Urinary bladder (tissue), 4 donors: Measurements from ENCODE around the gene GTF2A2. TPM values are rescaled to one million over a fixed set of nuclear protein-coding genes. Genes with fewer than 3 reads are reported as not detected.
"Not testable (repeated sequence)": the region's sequence is repeated elsewhere in the genome, so short reads cannot be mapped to it uniquely, and the experiment has no call there.

Source experiments
- DNase-seq: peaks from one replicate; pipeline ENCODE4 v3.0.0-alpha.2; 2015; ENCODE audit errors: extremely low spot score
- H3K27ac ChIP-seq: one replicate; pipeline ENCODE4 v1.5.1; 2013; ENCODE audit warnings: low read depth, mild to moderate bottlenecking, moderate library complexity
- H3K36me3 ChIP-seq: one replicate; pipeline ENCODE4 v1.6.1; 2013; ENCODE audit warnings: mild to moderate bottlenecking, moderate library complexity; ENCODE audit not compliant: insufficient read depth
- H3K4me1 ChIP-seq: one replicate; pipeline ENCODE4 v1.6.1; 2013; ENCODE audit warnings: mild to moderate bottlenecking, moderate library complexity; ENCODE audit not compliant: insufficient read depth
- H3K4me3 ChIP-seq: one replicate; pipeline ENCODE4 v1.5.1; 2013; ENCODE audit warnings: low read depth, low read length
- WGBS: extraction: QIAGEN DNeasy Blood & Tissue Kit; methylation state at CpG from one replicate; pipeline ENCODE4 v1.1.7; 2013; 5-methylcytosine and 5-hydroxymethylcytosine counted together
- polyA plus RNA-seq: library from polyadenylated mRNA; stranded (reverse); fragments of 200-250 nt; gene quantifications from one replicate; pipeline ENCODE4 v1.2.3, GENCODE V29; 2013
- total RNA-seq: library from RNA; depleted of rRNA; stranded (reverse); fragments of >200 nt; gene quantifications from one replicate; pipeline ENCODE4 v1.2.3, GENCODE V29; 2014
- donor health status: healthy with polysubstance abuse.
- donor health status: healthy.

The GTF2A2 gene, protein sequence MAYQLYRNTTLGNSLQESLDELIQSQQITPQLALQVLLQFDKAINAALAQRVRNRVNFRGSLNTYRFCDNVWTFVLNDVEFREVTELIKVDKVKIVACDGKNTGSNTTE
- total RNA-seq, result 37.9 TPM
- polyA plus RNA-seq, result 76.9 TPM

GRCh38 chr15:59656897-59657634, at the start of gene GTF2A2:
GTF2A2 (minus strand) TSS chr15:59657515; CDS start chr15:59652277, 5,238 bp downstream.
- Histone ChIP-seq H3K4me1 (no peaks in the 10 kb centered on the region), H3K4me3 (peak within 1 kb of the TSS; percentile 94), H3K36me3 (no peaks in the 10 kb centered on the region), H3K27ac (peak within 1 kb of the TSS; percentile 84)
- DNase-seq, result peak; percentile 89
- WGBS, result under 1% methylated on average over 59 of the region's 59 CpGs

DNA sequence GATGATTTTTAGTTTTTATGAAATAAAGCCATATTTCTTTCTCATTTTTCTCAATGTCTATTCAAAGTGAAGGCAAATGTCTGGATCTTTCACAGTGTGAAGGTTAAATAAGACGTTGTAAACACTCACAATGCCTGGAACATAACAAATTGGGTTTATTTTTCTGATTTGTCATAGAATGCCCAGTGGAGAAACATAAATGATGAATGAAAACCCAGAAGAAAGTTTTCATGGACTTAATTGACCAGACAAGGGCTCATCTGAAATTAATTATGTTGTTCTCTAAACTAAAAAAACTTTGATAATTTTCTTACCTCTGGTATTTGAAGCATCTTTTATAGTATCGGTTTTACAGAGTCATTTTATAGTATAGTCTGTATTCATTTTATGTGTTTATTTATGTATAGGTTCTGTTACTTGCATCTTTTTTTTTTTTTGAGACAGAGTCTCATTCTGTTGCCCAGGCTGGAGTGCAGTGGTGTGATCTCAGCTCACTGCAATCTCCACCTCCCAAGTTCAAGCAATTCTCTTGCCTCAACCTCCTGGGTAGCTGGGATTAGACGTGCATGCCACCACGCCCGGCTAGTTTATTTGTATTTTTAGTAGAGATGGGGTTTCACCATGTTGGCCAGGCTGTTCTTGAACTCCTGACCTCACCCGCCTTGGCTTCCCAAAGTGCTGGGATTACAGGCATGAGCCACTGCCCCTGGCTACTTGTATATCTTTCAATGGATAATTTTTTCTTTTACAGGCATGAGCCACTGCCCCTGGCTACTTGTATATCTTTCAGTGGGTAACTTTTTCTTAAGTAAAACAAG, 46.9 kb upstream of the GTF2A2 start:
- no peak overlapping the region for H3K27ac ChIP-seq
- WGBS, result 49% methylated on average over 6 of the region's 6 CpGs
- H3K4me1 ChIP-seq, result no peaks in the 10 kb centered on the region
- no peak overlapping the region for H3K4me3 ChIP-seq
- DNase-seq, result no peak
- H3K36me3 ChIP-seq, result no peaks in the 10 kb centered on the region

DNA sequence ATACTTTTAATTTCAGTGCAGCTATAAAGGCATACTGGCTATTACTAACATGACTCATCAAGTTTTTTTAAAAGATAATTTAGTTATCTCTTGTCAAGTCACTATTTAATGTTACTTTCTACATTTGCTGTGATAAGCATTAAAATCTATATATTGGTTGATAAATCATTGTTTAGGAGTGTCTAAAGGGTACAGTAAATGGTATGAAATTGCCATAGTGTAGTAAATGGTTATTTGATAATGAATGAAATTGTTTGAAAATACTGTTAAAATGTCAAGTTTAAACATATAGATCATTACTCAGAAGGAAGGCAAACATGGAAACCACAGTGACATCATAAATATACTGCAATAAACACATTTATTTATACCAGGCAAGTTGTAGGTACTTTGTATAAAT, 45.0 kb upstream of the GTF2A2 start:
- Histone ChIP-seq H3K4me3 (no peak overlapping the region), H3K36me3 (no peaks in the 10 kb centered on the region), H3K4me1 (no peaks in the 10 kb centered on the region), H3K27ac (no peak overlapping the region)
- no peak for DNase-seq

- WGBS, result 41% methylated on average over 4 of the region's 4 CpGs
- DNase-seq, result no peak
- no peaks in the 10 kb centered on the region for H3K4me1 ChIP-seq
- H3K27ac ChIP-seq, result no peak overlapping the region
- H3K36me3 ChIP-seq, result no peaks in the 10 kb centered on the region
- H3K4me3 ChIP-seq, result no peak overlapping the region
Observed at GRCh38 chr15:59701880-59702279, 44.6 kb upstream of the GTF2A2 start.

DNA sequence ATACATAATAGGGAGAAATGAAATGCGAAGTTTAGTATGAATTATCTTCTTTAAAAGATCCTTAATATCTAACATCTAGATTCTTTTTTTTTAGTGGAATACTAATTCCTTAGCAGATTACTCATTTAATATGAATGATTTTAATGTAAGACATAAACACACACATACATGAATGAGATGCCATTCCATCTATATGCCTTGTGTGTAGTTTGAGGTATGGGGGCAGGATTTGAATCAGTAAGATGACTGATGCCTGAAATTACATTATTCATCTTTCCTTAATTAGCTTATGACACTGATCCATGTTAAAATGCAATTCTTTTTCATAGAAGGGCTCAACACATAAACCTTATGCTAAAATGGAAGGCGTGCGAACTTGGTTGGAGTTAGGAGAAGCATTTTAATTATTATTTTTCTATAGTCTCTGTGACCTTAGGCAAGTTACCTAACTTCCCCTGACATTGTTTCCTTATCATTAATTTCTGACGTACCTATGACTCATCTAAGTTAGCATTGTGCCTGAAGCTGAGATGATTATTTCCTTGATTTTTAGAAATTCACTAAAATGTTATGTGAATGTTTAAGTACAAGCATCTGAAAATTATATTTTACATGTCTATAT, 42.6 kb upstream of the GTF2A2 start:
- no peaks in the 10 kb centered on the region for H3K36me3 ChIP-seq
- no peak overlapping the region for H3K4me3 ChIP-seq
- H3K27ac ChIP-seq, result no peak overlapping the region
- WGBS, result 82% methylated on average over 4 of the region's 4 CpGs
- DNase-seq, result no peak
- no peaks in the 10 kb centered on the region for H3K4me1 ChIP-seq

- not testable (repeated sequence) for DNase-seq, H3K36me3 ChIP-seq, H3K27ac ChIP-seq, H3K4me1 ChIP-seq, H3K4me3 ChIP-seq
- WGBS, result 83% methylated on average over 4 of the region's 4 CpGs
Observed at GRCh38 chr15:59698065-59698464, 40.8 kb upstream of the GTF2A2 start.

DNA sequence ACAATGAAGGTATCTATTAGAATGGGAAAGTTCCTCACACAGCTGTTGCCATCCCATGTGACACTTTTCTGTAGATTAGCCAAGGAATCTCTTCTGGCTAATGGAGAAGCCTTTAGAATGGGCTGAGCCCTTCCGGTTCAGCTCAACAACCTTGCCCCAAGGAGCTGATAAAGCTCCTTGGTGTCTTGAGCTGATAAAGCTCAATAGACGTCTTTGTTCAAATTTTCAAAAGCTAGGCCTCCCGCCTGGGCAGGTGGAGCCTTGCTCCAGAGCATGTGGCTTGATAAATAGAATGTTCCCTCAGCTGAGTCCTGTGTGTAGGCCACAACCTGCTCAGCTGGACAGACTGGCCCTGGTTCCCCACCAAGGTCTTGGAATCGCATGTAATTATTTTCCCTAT, 39.0 kb upstream of the GTF2A2 start:
- H3K4me1 ChIP-seq, result no peaks in the 10 kb centered on the region
- no peak overlapping the region for H3K27ac ChIP-seq
- DNase-seq, result no peak
- H3K36me3 ChIP-seq, result no peaks in the 10 kb centered on the region
- no peak overlapping the region for H3K4me3 ChIP-seq
- WGBS, result 77% methylated on average over 4 of the region's 4 CpGs

DNA sequence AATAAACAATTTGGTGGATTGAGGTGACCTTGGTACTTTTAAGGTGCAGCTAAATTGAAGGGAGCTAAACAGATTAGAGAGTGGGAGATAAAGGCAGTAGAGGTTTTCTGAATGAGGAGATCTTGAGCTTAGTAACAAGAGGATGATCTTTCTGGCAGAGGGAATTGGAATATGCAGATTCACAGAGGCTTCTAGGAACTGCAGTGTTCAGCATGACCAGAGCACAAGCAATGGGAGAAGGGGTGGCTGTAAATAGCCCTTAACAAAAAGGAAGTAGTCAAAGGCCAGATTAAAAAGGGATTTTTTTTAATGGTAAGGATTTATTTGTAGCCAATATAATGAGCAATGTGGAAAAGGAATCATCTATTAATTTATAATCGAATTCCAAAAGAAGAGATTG, 37.5 kb upstream of the GTF2A2 start:
- WGBS, result 88% methylated on average over 1 of the region's 1 CpG
- Histone ChIP-seq H3K4me1 (no peaks in the 10 kb centered on the region), H3K4me3 (no peak overlapping the region), H3K27ac (no peak overlapping the region), H3K36me3 (no peaks in the 10 kb centered on the region)
- DNase-seq, result no peak

DNA sequence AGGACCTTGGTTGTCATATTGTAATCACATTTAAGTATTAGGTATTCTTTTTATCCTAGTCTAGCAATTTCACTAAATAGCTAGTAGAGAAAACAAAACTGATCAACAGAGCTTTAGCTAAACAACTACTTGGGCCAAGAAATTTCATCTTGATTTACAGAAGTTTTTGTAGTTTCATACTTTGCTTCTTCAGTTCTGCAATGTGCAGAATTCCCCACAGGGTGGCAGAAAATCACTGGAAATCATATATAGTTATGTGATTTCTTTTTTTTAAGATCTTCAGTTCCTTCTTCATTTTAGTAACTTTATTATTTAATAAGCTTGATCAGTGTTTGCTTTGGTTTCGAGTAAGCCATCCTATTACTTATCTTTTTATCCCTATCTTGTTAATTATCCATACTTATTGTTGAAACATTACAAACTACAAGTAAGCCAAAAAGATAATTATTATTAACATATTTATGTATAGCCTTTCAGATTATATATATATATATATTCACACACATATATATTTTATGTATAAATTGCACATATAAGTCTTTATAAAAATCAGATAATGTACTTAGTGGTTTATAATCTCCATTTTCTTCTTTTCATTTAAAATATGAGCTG, 34.0 kb upstream of the GTF2A2 start:
- no peak overlapping the region for H3K4me3 ChIP-seq
- DNase-seq, result peak; percentile 15
- whole genome bisulfite sequencing, result 27% methylated on average over 1 of the region's 1 CpG
- H3K36me3 ChIP-seq, result no peaks in the 10 kb centered on the region
- H3K4me1 ChIP-seq, result no peaks in the 10 kb centered on the region
- no peak overlapping the region for H3K27ac ChIP-seq

DNA sequence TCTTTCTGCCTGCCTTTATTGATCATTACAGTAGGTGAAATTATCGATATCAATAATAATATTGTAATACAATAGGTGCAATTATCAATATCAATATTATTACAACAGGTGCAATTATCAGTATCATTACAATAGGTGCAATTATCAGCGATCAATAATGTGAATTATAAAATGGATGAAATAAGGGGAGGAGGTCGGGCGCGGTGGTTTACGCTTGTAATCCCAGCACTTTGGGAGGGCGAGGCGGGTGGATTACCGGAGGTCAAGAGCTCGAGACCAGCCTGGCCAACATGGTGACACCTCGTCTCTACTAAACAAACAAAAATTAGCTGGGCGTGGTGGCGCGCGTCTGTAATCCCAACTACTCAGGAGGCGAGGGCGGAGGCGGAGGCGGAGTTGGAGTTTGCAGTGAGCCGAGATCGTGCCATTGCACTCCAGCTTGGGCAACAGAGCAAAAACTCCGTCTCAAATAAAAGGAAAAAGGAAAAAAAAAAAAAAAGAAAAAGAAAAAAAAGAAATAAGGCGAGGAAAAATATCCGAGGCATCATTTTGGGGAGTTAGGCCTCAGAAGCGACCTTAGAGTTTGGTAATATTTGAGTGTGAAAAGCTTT, 32.4 kb upstream of the GTF2A2 start:
- WGBS, result 2% methylated on average over 25 of the region's 25 CpGs
- H3K4me1 ChIP-seq, result peaks cover 2% of the 10 kb centered on the region

GRCh38 chr15:59688782-59689625, 31.7 kb upstream of the GTF2A2 start, which contains the start of gene BNIP2:
BNIP2 (minus strand) TSS chr15:59689320; CDS start chr15:59682457, 6,863 bp downstream.
- Histone ChIP-seq H3K4me3 (peak within 1 kb of the TSS; percentile 91), H3K27ac (peak within 1 kb of the TSS; percentile 99), H3K4me1 (peaks cover 2% of the 10 kb centered on the region), H3K36me3 (no peaks in the 10 kb centered on the region)
- under 1% methylated on average over 78 of the region's 78 CpGs for WGBS
- DNase-seq, result peak; percentile 95

More for the DNA sequence above, 32.4 kb upstream of the GTF2A2 start:
- DNase-seq, result peak; percentile 54
- Histone ChIP-seq H3K4me3 (peak overlapping the region; percentile 91), H3K36me3 (no peaks in the 10 kb centered on the region), H3K27ac (peak overlapping the region; percentile 90)

DNA sequence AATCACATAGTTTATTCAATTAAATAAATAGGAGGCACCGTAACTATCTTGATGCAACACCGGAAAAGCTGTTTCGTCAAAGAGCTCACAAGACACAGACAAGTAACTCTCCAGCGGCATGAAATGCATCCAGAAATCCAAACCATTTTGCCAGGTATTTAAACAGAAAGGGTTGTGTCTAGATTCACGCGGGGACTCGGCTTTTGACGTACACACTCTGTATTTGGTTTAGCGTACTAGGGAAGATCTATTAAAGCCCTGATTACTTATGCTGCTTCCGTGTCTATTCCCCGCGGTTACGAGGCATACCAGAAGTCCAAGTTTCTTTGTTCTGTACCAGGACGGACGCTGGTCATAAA, 31.1 kb upstream of the GTF2A2 start:
- peaks cover 2% of the 10 kb centered on the region for H3K4me1 ChIP-seq
- peak overlapping the region; percentile 91 for H3K4me3 ChIP-seq
- no peak for DNase-seq
- H3K36me3 ChIP-seq, result no peaks in the 10 kb centered on the region
- peak overlapping the region; percentile 99 for H3K27ac ChIP-seq
- under 1% methylated on average over 15 of the region's 15 CpGs for WGBS
